PC-3 (cell line): Measurements from ENCODE around the gene NOCT. TPM values are rescaled to one million over a fixed set of nuclear protein-coding genes. Genes with fewer than 3 reads are reported as not detected.

Source experiments
- ATAC-seq: fragments of 200-7000 bp; cut with Tn5 transposase; 2 replicates; pipeline ENCODE4 v1.9.1; 2020; ENCODE audit warnings: mild to moderate bottlenecking, moderate library complexity
- Bru-seq: library from RNA; stranded (reverse); fragments of 400-500 nt; gene quantifications from one replicate; lab custom pipeline; 2021; lab: Mats Ljungman, UMichigan
- BruChase-seq, 2 experiments: library from RNA; stranded (reverse); fragments of 400-500 nt; gene quantifications; one replicate each; lab custom pipeline; 2021; lab: Mats Ljungman, UMichigan
- BruUV-seq: library from RNA; stranded (reverse); fragments of 400-500 nt; replicated peaks from 2 replicates; lab custom pipeline; 2021; lab: Mats Ljungman, UMichigan
- CTCF ChIA-PET: fragments of 300-600 bp; sonication (Branson Sonifier 250); formaldehyde crosslinking; loops from one replicate; lab custom pipeline; 2022; ENCODE audit warnings: antibody characterized with exemption; lab: Charles Lee
- POLR2A ChIA-PET: fragments of 300-600 bp; sonication (Branson Sonifier 250); formaldehyde crosslinking; loops from one replicate; lab custom pipeline; 2022; ENCODE audit warnings: antibody characterized with exemption; ENCODE audit not compliant: unreplicated experiment; lab: Charles Lee
- DNase-seq: peaks from one replicate; pipeline ENCODE4 v3.0.0-alpha.2; 2015
- H2AFZ ChIP-seq: fragments of 300-600 bp; sonication (generic); 2 replicates; pipeline ENCODE4 v1.6.0; 2016; ENCODE audit warnings: antibody characterized with exemption, low read length
- H3F3A ChIP-seq: fragments of 300-600 bp; sonication (generic); one replicate; pipeline ENCODE4 v1.6.0; 2017; ENCODE audit warnings: antibody characterized with exemption, low read length, control low read depth, mild to moderate bottlenecking; ENCODE audit not compliant: unreplicated experiment
- H3K27ac ChIP-seq: fragments of 300-600 bp; sonication (generic); 2 replicates; pipeline ENCODE4 v1.5.1; 2016; ENCODE audit warnings: mild to moderate bottlenecking, low read length
- H3K27me3 ChIP-seq: fragments of 300-600 bp; sonication (generic); 2 replicates; pipeline ENCODE4 v1.6.1; 2016; ENCODE audit warnings: low read length, mixed read lengths
- H3K36me3 ChIP-seq: fragments of 300-600 bp; sonication (generic); 2 replicates; pipeline ENCODE4 v1.6.1; 2016; ENCODE audit warnings: low read depth, mixed run types, low read length, mixed read lengths
- H3K4me1 ChIP-seq: fragments of 300-600 bp; sonication (generic); 2 replicates; pipeline ENCODE4 v1.5.1; 2016; ENCODE audit warnings: low read length; ENCODE audit not compliant: insufficient read depth
- H3K4me2 ChIP-seq: fragments of 300-600 bp; sonication (generic); 2 replicates; pipeline ENCODE4 v1.6.0; 2016; ENCODE audit warnings: low read length
- H3K4me3 ChIP-seq: fragments of 300-600 bp; sonication (generic); 2 replicates; pipeline ENCODE4 v1.5.1; 2016; ENCODE audit warnings: mild to moderate bottlenecking, low read length, mixed read lengths
- H3K79me2 ChIP-seq: fragments of 300-600 bp; sonication (generic); 2 replicates; pipeline ENCODE4 v1.6.1; 2017; ENCODE audit warnings: low read length, mixed read lengths
- H3K9ac ChIP-seq: fragments of 300-600 bp; sonication (generic); 2 replicates; pipeline ENCODE4 v1.6.0; 2016; ENCODE audit warnings: mild to moderate bottlenecking, low read length
- H3K9me2 ChIP-seq: fragments of 300-600 bp; sonication (generic); replicated peaks from 2 replicates; pipeline ENCODE4 v1.6.1; 2016; ENCODE audit warnings: mixed run types, low read length, mixed read lengths
- H3K9me3 ChIP-seq: fragments of 300-600 bp; sonication (generic); 2 replicates; pipeline ENCODE4 v1.6.1; 2016; ENCODE audit warnings: low read length, mixed read lengths
- H4K20me1 ChIP-seq: fragments of 300-600 bp; sonication (generic); 2 replicates; pipeline ENCODE4 v1.6.1; 2016; ENCODE audit warnings: low read length, mixed read lengths
- EZH2 ChIP-seq: fragments of 300-600 bp; sonication (generic); IDR thresholded peaks from one replicate; pipeline ENCODE4 v1.6.1; 2017; ENCODE audit warnings: antibody characterized with exemption, mild to moderate bottlenecking, low read length; ENCODE audit not compliant: unreplicated experiment
- EZH2phosphoT487 ChIP-seq: fragments of 300-600 bp; sonication (generic); IDR thresholded peaks from 2 replicates; pipeline ENCODE4 v1.6.1; 2018; ENCODE audit warnings: mild to moderate bottlenecking, antibody characterized with exemption, low read length, borderline replicate concordance
- intact Hi-C: fragments of 100-400 bp; cut with micrococcal nuclease; formaldehyde crosslinking; loops from 2 replicates; pipeline ENCODE4 v1.9.0; 2023
- long read RNA-seq: library from polyadenylated mRNA; unstranded; transcript quantifications from one replicate; pipeline ENCODE4 v2.0.0, GENCODE V29; 2021; ENCODE audit not compliant: unreplicated experiment
- total RNA-seq: library from RNA; depleted of rRNA; stranded (reverse); fragments of >200 nt; gene quantifications from 2 replicates; pipeline ENCODE4 v1.2.3, GENCODE V29; 2014; rRNA removed
- TF ChIP-seq, protein P1 (sequence below): fragments of 300-600 bp; sonication (generic); conservative IDR thresholded peaks from 2 replicates; pipeline ENCODE4 v1.5.1; 2017; ENCODE audit warnings: antibody characterized with exemption, low read depth, mild to moderate bottlenecking, low read length

The NOCT gene, protein sequence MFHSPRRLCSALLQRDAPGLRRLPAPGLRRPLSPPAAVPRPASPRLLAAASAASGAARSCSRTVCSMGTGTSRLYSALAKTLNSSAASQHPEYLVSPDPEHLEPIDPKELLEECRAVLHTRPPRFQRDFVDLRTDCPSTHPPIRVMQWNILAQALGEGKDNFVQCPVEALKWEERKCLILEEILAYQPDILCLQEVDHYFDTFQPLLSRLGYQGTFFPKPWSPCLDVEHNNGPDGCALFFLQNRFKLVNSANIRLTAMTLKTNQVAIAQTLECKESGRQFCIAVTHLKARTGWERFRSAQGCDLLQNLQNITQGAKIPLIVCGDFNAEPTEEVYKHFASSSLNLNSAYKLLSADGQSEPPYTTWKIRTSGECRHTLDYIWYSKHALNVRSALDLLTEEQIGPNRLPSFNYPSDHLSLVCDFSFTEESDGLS
- 25.8 and 32.7 TPM in 2 replicates for total RNA-seq
- Bru-seq, nascent RNA, result percentile 73 among the genes with signal in this experiment
- BruChase-seq, experiment 1, labeled RNA remaining after a 6-hour chase, result percentile 67 among the genes with signal in this experiment
- BruChase-seq, experiment 2, labeled RNA remaining after a 2-hour chase, result percentile 58 among the genes with signal in this experiment
- long read RNA-seq, partial matches to known transcripts, result 0 of 5 reads
- long read RNA-seq, other reads (novel, unspliced or antisense), result 2 of 5 reads

GRCh38 chr4:139015269-139015947 is at the start of gene NOCT:
Gene NOCT, plus strand, starts transcription at chr4:139015781. Its CDS starts 201 bp downstream, at chr4:139015982.
- Histone ChIP-seq H3K36me3 (peaks cover 10% of the 10 kb centered on the region; the same call in 1 of the 2 replicates), H4K20me1 (peaks cover 26% of the 10 kb centered on the region), H3K4me2 (peak within 1 kb of the TSS; percentile 83), H3K9me2 (no peaks in the 10 kb centered on the region), H3K27me3 (no peaks in the 10 kb centered on the region), H3F3A (no peaks in the 10 kb centered on the region), H3K4me1 (peaks cover 42% of the 10 kb centered on the region), H3K9ac (peak within 1 kb of the TSS; percentile 85), H3K79me2 (peaks cover 48% of the 10 kb centered on the region), H3K27ac (peak within 1 kb of the TSS; percentile 98), H3K9me3 (no peaks in the 10 kb centered on the region), H3K4me3 (peak within 1 kb of the TSS; percentile 93), H2AFZ (peak within 1 kb of the TSS; percentile 88)
- POLR2A ChIA-PET, result no interaction called here
- ATAC-seq (peak; percentile 78), DNase-seq (peak; percentile 84)
- intact Hi-C loops, result no loop called here
- TF ChIP-seq EZH2phosphoT487, result no peak
- TF ChIP-seq EZH2, result no peak
- TF ChIP-seq, protein P1, sequence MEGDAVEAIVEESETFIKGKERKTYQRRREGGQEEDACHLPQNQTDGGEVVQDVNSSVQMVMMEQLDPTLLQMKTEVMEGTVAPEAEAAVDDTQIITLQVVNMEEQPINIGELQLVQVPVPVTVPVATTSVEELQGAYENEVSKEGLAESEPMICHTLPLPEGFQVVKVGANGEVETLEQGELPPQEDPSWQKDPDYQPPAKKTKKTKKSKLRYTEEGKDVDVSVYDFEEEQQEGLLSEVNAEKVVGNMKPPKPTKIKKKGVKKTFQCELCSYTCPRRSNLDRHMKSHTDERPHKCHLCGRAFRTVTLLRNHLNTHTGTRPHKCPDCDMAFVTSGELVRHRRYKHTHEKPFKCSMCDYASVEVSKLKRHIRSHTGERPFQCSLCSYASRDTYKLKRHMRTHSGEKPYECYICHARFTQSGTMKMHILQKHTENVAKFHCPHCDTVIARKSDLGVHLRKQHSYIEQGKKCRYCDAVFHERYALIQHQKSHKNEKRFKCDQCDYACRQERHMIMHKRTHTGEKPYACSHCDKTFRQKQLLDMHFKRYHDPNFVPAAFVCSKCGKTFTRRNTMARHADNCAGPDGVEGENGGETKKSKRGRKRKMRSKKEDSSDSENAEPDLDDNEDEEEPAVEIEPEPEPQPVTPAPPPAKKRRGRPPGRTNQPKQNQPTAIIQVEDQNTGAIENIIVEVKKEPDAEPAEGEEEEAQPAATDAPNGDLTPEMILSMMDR, result no peak
- BruUV-seq, result no TSS peak
- CTCF ChIA-PET, result interaction anchor here (0.5 kb wide), 1 partner anchor 364 kb away, joined by 3 read pairs; no protein-coding TSS in a partner anchor

DNA sequence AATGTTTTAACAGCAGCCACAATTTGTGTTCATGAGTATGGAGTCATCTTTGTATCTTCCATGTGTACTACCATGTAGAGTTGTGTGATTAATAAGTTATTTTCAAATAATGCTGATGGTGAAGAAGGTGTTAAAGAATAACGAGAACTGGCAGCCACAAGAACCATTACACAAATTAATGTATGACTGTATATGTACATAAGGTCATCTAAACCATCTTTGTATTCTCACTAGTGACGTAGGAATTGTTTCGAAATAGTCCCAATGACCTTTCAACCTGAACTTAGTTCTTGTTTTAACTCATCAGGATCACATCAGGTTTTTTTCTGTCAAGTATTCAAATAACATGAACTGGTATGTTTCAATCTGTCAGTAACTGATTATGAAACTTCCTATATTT is 48.3 kb upstream of the NOCT start:
- H3F3A ChIP-seq, result no peaks in the 10 kb centered on the region
- DNase-seq (no peak), ATAC-seq (no peak)
- no peak overlapping the region for H3K4me3 ChIP-seq
- H3K9ac ChIP-seq, result no peak overlapping the region
- no peak overlapping the region for H3K27ac ChIP-seq
- H3K36me3 ChIP-seq, result no peaks in the 10 kb centered on the region
- no peak overlapping the region for H3K4me2 ChIP-seq
- no peaks in the 10 kb centered on the region for H3K4me1 ChIP-seq
- no peak overlapping the region for H2AFZ ChIP-seq
- BruUV-seq, result no TSS peak
- TF ChIP-seq EZH2phosphoT487, result no peak
- no peak for TF ChIP-seq EZH2
- TF ChIP-seq, protein P1, result no peak
- H3K79me2 ChIP-seq, result no peaks in the 10 kb centered on the region
- H4K20me1 ChIP-seq, result no peaks in the 10 kb centered on the region
- ChIA-PET POLR2A (no interaction called here), CTCF (no interaction called here)
- H3K9me3 ChIP-seq, result no peaks in the 10 kb centered on the region
- intact Hi-C loops, result no loop called here
- H3K27me3 ChIP-seq, result no peaks in the 10 kb centered on the region
- no peaks in the 10 kb centered on the region for H3K9me2 ChIP-seq
